HS-5 (cell line): ENCODE data around the gene PSMA8.
"Not testable (repeated sequence)": the region's sequence is repeated elsewhere in the genome, so short reads cannot be mapped to it uniquely, and the experiment has no call there.

Experiments used
- DNase-seq: peaks from one replicate; pipeline ENCODE4 v3.0.0-alpha.2; 2012; ENCODE audit warnings: low read depth

The PSMA8 gene

DNA sequence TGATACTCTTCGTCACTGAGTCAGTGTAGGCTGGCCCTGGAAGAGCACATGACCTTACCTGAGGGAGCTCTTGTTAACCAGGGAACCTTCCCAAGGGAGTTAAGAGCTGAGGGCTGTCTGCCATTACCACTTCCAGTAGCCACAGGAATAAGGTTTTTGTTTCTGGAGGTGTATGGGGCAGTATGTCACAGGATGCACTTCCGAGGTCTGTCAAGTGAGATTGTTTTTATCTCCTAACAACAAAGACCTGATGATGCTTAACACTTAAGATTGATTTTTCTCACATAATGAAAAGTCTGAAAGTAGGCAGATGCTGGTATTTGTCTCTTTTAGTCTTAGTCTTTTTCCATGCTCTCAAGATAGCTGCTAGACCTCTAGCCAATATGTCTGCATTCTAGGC is 41.8 kb downstream of the PSMA8 start:
- no peak for DNase-seq

DNA sequence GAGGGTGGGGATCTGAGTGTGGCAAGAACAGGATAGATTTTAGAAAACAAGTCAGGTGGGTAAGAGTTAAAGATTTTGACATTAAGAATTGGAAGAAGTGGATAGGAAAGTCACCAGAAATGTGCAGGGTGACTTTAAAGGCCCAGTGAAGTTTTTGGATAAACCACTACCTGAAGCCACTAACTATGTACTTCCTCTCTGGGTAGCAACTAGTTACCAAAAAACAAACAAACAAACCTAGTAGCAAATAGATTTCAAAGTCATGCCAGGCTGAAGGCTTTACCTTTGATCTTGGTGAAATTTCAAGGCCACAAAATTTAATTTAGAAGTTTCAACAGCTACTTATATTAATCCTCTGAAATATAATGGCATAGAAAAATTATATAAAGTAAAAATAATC is 42.5 kb downstream of the PSMA8 start:
- no peak for DNase-seq

DNA sequence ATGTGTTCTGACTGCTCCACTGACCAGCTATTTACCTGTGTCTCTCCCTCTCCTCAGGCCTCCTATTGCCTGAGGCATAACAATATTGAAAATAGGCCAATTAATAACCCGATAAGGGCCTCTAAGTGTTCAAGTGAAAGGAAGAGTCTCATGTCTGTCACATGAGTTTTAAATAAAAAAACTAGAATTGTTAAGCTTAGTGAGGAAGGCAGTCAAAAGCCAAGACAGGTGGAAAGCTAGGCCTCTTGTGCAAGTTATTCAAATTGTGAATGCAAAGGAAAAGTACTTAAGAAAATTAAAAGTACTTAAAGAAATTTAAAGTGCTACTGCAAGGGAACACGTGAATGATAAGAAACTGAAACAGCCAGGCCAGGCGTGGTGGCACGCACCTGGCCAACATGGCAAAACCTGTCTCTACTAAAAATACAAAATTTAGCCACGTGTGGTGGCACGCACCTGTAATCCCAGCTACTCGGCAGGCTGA is 47.7 kb downstream of the PSMA8 start:
- DNase-seq: no peak

DNA sequence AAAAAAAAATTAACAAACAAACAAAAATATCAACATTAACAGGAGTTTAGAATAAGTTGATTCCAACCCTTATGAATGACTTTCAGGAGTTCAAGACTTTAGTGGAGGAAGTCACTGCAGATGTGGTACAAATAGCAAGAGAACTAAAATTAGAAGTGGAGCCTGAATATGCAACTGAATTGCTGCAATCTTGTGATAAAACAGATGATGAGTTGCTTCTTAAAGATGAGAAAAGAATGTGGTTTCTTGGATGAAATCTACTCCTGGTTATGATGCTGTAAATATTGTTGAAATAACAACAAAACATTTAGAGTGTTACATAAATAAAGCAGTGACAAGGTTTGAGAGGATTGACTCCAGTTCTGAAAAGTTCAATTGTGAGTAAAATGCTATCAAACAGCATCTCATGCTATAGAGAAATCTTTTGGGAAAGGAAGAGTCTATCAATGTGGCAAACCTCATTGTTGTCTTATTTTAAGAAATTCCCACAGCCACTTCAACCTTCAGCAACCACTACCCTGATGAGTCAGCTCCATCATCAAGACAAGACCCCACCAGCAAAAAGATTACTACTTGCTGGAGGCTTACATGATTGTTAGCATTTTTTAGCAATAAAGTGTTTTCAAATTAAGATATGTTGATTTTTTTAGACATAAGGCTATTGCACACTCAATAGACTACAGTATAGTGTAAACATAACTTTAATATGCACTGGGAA is 49.9 kb downstream of the PSMA8 start:
- DNase-seq: no peak

DNA sequence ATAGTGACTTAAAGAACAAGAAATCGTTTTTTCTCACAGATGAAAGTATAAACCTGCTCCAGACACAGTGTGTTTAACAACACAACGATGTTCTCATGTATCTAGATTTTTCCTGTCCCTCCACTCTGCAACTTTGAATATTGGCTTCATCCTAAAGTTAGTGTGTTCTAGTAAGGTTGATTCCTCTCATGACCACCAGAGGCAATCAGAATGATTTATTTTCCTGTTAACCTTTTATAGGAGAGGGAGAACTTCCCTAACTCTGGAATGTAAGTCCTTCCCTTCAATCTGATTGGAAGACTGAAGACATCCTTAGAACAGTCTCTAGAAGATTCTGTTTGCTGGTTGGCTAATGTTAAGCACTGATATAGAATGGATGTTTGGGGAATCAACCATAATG is 51.6 kb downstream of the PSMA8 start:
- no peak for DNase-seq

DNA sequence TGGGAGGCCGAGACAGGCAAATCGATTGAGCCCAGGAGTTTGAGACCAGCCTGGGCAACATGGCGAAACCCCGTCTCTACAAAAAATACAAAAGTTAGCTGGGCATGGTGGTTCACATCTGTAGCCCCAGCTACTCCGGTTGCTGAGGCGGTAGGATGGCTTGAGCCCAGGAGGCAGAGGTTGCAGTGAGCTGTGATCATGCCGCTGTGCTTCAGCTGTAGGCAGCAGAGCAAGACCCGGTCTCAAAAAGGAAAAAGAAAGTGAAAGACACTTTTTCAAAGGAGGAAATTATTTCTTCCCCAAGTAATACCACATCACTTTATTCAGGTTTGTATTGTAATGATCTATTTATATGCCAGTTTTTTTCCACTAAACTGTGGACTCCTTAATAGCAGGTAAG is 56.8 kb downstream of the PSMA8 start:
- no peak for DNase-seq

DNA sequence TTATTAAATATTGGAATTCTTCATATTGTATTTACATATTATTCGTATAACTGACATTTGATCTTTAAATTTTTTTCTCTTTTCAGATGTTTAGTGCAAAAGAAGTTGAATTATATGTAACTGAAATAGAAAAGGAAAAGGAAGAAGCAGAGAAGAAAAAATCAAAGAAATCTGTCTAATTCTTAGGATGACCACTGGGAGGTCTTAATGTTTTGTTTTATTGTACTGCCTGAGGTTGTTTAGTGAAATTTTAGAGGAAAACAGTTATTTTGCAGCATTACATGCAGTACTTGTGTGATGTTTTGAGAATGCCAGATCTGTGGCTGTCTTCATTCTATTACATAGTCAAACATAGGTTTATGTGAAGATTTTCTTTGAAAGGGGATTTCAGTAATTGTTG is 58.6 kb downstream of the PSMA8 start:
- no peak for DNase-seq

DNA sequence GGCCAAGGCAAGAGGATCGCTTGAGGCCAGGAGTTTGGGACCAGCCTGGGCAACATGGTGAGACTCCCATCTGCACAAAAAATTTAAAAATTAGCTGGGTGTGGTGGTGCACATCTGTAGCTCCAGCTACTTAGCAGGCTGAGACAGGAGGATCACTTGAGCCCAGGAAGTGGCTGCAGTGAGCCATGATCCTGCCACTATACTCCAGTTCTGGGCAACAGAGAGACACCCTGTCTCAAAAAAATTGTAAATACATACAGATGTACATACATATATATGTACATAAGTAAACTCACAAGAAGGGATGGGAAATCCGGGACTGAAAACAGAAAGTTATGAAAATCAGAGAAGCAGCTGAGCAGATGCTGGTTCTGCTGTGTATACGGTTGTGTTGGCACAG is 62.9 kb downstream of the PSMA8 start:
- no peak for DNase-seq

DNA sequence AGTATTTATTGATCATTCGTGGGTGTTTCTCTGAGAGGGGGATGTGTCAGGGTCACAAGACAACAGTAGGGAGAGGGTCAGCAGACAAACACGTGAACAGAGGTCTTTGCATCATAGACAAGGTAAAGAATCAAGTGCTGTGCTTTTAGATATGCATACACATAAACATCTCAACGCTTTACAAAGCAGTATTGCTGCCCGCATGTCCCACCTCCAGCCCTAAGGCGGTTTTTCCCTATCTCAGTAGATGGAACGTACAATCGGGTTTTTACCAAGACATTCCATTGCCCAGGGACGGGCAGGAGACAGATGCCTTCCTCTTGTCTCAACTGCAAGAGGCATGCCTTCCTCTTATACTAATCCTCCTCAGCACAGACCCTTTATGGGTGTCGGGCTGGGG is 68.3 kb downstream of the PSMA8 start:
- not testable (repeated sequence) for DNase-seq

DNA sequence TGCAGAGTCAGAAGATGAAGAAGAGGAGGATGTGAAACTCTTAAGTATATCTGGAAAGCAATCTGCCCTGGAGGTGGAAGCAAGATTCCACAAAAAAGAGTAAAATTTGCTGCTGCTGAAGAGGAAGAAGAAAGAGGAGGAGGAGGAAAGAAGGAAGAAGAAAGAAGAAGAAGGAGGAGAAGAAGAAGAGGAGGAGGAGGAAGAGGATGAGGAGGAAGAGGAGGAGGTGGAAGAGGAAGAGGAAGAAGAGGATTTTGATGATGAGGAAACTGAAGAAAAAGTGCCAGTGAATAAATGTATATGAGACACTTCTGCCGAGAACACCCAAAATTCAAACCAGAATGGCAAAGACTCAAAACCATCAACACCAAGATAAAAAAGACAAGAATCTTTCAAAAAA is 71.6 kb downstream of the PSMA8 start:
- DNase-seq: no peak

DNA sequence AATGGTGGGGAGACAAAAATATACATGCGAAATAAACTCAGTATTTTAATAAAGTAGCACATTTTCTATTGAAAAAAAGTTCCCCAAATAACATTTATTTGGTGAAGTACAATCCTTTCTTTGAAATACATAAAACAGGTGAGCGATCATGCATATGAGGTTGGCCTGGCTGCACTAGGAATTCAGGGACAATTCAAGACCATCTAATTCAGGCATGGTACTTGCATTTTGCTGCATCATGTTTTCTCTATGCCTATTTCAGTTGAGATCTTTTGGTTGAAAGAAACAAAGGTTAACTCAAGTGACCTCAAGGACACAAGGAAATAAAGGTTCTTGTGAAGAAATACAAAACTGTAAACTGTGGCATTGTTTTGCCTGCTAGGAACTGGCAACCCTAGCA is 72.8 kb downstream of the PSMA8 start:
- DNase-seq: no peak

DNA sequence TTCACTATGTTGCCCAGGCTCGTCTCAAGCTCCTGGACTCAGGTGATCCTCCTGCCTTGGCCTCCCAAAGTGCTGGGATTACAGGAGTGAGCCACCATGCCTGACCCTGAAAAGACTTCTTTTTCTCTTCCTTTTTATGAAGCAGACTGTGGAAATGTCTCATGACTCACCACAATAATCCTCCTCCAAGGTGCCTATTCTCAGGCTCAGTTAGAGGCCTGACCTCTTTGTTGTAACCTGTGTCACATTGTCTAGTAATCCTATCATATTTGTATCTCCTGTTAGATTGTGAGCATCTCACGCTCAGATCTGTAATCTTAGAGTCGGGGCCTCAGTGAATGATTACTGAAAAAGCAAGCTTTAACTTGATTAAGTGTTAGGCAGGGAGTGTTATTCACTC is 74.3 kb downstream of the PSMA8 start:
- no peak for DNase-seq

DNA sequence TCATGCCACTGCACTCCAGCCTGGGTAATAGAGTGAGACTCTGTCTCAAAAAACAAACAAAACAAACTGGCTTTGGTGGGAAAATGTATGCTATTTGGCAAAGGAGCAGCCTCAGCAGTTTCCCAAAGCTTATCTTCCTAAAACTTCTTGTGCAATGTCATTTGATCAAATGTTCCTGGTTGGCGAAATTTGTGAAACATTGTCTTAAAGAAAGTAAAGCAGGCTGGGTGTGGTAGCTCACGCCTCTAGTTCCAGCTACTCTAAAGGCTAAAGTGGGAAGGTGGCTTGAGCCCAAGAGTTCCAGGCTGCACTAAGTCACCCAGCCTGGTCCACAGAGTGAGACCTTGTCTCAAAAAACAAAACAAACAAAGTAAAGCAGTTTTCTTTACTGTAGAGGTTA is 75.3 kb downstream of the PSMA8 start:
- DNase-seq: no peak

DNA sequence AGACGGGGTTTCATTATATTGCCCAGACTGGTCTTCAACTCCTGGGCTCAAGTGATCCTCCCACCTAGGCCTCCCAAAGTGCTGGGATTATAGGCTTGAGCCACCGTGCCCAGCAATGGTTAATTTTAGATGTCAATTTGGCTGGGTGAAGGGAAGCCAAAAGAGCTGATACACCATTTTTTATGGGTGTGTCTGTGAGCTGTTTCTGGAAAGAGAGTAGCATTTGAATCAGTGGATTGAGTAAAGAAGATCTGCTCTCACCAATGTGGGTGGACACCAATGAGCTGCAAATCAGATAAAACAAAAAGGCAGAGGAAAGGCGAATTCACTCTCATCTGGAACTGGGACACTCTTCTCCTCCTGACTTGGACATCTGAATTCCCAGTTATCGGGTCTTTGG is 76.5 kb downstream of the PSMA8 start:
- DNase-seq: no peak

DNA sequence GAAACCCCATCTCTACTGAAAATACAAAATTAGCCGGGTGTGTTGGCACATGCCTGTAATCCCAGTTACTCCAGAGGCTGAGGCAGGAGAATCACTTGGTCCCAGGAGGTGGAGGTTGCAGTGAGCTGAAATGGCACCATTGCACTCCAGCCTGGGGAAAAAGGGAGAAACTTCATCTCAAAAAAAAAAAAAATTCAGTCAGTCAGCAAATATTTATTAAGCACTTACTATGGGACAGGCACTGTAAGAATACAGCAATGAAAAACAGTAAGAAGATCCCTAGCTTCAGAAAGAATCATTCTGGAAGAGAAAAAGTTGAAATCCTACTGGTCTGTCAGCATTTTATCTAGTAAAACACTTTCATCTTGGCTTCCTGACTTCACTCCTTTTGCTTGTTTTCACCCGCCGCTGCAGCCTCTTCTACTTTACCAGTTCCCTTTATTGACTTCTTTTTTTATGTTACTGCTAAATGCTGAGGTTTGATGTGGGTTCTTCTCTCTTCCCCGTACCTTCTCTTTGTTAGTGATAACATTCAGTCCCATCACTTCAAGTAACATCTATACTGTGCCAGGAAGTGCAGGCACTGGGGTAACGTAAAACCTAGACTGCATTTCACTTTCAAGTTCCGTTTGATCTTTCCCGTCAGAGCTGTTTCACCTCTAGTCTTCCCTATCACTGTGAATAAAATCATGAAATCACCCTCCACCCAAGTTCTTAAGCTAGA is 81.7 kb downstream of the PSMA8 start:
- DNase-seq: no peak

DNA sequence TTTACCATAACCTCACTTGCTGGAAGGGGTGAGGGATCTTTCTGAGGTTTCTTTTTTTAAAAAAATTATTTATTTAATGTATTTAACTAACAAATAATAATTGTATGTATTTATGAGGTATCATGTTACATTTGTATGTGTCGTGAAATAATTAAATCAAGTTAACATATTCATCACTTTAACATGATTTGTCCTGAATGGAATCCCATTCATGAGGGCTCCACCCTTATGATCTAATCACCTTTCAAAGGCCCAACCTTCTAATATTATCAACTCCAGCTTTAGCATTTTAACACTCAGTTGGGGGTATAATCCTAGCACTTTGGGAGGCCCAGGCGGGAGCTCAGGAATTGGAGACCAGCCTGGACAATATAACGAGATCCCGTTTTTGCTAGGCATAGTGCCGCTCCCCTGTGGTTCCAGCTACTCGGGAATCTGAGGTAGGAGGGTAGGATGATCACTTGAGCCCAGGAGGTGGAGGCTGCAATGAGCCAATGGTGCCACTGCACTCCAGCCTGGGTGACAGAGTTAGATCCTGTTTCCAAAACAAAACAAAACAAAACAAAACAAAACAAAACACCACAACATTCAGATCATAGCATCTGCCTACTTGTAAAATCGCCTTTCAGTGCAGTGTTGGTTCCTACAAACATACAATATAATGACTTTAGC is 91.5 kb downstream of the PSMA8 start:
- DNase-seq: no peak

DNA sequence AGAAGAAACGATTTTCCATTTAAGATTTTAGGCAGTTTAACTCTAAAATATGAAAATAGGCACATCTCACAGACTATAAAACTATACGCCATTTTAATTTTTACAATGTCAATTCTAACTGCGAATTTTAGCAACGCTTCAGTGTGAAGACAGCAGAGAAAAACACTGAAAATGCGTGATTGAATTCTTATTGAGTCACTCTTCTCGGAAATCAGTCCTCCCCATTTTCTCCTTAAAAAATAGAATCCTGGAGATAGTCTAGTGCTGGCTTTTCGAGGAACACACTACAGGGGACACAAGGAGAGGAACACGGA is 92.2 kb downstream of the PSMA8 start:
- no peak for DNase-seq

DNA sequence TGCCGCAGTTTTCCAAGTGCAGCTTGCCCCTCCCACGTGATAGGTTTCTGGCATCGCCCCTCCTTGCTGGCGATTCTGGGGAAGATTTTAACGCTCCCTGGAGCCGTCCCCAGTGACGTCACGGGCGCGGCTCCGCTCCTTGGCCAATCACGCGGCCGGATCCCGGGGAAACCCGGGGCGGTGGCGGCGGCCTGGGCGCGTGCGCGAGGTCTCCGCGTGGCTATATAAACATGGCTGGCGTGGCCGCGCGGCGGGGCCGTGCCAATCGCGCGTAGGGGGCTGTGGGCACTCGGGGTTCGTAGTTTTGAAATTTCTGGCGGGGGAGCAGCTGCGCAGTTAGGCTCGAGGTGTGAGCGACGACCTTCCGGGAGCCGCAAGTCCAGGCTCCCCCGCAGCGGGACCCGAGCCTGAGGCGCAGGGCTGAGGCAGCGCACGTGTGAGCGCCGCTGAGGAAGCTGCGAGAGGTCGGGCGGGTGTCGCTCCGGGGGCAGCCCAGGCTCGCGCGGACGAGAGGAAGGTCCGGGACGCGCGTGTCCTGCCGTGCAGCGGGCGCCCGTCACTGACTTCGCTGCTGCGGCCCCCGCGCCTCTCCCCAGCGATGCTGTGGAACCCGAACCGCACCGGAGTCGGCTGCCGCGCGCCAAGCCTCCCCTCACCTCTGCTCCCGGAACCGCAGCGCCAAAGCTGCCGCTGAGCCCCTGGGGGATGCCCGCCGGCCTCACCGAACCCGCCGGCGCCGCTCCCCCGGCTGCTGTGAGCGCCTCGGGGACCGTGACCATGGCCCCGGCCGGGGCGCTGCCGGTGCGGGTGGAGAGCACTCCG is 92.8 kb downstream of the PSMA8 start, which contains the start of gene TAF4B:
TSS of gene TAF4B (plus strand) at position 217 of the 822 bp plus-strand sequence. CDS start at position 706, 489 bp downstream.
- DNase-seq: peak; percentile 76

DNA sequence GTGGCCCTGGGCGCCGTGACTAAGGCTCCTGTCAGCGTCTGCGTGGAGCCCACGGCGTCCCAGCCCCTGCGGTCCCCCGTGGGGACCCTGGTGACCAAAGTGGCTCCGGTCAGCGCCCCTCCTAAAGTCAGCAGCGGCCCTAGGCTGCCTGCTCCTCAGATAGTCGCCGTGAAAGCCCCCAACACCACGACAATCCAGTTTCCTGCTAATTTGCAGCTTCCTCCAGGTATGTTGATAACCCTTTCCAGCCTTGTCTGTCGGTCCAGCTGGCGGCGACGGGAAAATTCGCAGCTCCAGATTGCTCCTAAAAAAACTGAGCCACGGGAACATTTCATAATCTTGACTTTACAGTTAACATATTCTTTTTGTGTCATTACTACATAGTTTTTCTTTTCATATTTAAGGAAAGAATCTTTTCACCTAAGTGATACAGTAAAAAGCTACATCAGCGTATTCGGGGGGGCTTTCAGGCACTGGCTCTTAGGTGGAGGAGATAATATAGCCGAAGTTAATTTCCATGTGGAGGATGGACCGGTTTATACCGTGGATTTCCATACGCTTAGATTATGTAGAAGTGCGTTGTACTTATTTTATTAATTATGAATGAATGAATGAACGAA is 93.5 kb downstream of the PSMA8 start:
- no peak for DNase-seq

DNA sequence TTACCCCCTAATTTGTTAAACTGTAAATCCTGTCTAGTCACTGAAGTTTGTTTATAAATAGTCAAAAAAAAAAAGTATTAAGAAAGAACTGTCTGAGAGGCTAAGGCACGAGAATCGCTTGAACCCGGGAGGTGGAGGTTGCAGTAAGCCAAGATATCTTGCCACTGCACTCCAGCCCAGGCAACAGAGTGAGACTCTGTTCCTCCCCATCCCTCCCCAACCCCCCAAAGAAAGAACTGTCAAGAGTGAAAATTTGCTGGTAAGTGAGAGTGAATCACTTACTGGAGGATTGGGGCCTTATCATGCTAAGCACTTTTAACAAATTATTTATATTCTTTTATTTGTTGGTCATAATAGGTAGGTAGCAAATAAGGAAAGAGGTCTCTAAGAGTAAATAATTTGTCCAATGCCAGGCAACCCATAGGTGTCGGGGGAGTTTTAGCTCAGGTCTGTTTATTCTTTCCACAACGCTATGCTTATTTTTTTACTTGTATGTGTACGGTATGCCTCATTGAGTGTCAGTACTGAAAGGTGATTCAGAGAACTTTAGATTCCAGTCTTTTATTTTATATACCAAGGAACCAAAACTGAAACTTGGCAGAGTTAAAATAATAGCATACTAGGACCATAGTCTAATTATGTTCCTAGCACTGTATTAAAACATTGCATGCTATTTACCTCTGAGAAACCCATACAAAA is 95.0 kb downstream of the PSMA8 start:
- no peak for DNase-seq

DNA sequence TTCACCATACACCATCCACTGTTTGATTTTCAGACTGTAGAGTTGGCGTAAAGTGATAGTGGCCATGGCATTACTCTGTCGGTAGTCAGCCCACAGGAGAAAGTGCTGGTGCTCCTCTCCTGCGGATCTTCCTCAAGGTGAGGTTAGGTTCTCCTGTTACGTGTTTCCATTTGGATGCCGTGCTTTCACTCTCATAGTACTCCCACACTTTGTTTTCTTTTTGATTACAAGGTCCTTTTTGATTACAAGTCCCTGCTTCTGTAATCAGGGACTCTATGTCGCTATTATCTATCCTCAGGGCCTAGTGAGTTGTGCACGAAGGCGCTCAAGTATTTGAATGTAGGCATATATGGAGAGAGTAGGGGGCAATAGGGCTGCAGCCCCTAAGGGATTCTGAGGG is 96.8 kb downstream of the PSMA8 start:
- DNase-seq: no peak
